Stimulated activated CD8-positive, alpha-beta memory T cell treated with anti-CD3 and anti-CD28 coated beads, Interleukin-4, amount 100 ng/mL, for 48 hours (primary cell): ENCODE data around the gene FBN1.

Experiments
- DNase-seq: peaks from one replicate; pipeline ENCODE4 v3.0.0-alpha.2; 2020

Gene FBN1

DNA sequence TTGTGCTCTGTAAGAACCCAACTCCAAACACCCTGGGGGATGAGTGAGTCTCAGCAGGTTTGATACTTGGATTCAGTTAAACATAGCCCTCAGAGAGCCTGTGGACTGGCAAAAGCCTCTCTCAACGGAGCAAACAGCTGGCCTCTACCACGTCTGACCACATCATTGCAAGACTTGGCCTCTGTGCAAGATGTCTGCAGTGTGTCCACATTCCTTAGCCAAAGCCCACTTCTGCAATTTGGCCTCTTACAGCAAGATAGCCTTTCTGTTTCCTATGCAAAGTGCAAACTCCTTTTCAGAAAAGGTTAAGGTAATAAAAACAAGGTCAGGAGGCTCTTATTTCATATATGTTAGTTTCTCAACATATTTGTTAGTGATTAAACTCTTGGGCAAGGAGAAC is 27.9 kb downstream of the FBN1 start:
- no peak for DNase-seq

DNA sequence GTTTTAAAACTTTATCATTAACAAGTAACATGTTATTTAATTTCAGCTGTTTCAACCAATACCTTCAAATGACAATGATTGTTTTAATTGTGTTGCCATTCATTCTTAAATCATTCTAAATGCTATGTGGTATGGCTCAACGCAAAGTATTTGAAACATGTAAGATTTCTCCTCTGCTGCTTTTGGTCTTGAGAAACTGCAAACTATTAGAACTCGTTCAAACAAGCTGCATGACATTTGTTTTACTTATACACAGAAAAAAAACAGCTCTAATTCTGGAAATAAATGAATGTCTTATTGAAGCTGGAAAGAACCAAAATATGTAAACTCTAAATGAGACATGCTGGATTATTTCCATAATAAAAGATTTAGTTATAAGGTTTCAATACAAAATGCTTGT is 29.3 kb downstream of the FBN1 start:
- DNase-seq, result no peak

DNA sequence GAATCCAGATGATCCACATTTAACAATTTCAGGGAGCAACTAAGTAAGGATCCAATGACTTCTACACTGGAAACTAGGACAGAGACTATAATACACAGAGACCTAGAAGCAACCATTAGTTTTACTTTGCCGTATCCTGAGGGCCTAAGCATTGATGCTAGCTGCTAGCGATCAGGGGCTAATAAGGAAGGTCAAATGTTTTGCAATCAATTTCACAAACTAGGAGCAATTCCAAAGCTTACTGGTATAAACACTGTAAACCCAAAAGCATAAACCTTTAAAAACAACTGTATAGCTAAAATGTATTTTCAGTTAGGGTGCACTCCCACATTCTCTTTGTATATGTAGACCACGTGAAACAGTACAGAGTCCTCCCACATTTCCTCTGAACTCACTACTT is 31.5 kb downstream of the FBN1 start:
- no peak for DNase-seq

GRCh38 chr15:48609486-48609885 is 36.0 kb downstream of the FBN1 start:
- no peak for DNase-seq

DNA sequence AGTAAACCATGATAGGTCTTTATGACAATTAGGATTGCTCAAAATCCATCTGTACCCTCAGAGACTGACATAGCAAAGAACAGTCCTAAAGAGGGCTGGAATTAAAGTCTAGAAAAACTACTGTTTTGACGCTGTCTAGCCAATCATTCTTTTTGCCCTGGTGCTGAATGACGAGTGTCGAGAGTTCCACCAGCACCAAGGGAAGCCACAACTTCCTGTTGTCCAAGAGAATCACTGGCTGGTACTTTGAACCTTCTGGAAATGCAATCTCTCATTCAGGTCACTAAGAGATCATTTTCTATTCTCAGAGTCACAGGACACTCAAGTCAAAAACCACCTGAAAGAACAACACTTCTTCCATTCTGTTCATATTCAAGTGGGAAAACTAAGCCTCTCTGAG is 37.7 kb downstream of the FBN1 start:
- no peak for DNase-seq

DNA sequence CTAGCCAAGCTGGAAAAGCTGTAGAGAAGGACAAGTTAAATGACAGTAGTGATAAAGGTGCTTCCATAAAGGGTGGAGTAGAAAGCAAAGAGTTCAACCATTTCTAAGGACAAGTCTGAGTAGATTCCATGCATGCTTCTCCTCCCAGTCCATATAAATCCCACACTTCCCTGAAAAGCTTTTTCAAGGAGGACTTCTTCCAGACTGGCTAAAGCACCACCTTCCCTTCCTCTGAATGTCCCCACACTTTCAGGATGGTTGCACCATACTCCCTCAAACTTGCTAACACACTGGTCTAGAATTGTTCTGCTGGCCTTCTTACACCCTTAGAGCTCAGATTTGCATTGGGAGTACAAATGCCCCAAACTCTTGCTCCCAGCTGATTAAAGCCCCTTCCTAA is 40.9 kb downstream of the FBN1 start:
- DNase-seq, result no peak

DNA sequence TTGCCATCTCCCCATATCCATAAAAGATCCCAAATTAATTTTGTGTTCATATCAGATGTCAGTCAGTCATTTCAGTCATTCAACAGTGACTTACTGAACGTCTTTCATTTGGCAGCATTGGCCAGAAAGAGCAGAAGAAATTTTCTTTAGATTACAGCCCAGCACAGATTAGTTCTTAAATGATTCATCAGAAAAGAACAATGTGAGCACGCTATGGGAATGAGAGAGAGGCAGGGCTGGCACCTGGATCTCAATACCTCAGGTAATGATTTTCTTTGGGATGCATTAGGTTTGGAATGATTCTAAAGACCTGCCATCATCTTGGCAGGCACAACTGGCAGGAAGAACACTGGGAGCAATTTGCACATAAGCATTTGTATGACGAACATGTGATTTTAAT is 41.6 kb downstream of the FBN1 start:
- no peak for DNase-seq

- no peak for DNase-seq
Observed at GRCh38 chr15:48603123-48603500, 42.4 kb downstream of the FBN1 start.

DNA sequence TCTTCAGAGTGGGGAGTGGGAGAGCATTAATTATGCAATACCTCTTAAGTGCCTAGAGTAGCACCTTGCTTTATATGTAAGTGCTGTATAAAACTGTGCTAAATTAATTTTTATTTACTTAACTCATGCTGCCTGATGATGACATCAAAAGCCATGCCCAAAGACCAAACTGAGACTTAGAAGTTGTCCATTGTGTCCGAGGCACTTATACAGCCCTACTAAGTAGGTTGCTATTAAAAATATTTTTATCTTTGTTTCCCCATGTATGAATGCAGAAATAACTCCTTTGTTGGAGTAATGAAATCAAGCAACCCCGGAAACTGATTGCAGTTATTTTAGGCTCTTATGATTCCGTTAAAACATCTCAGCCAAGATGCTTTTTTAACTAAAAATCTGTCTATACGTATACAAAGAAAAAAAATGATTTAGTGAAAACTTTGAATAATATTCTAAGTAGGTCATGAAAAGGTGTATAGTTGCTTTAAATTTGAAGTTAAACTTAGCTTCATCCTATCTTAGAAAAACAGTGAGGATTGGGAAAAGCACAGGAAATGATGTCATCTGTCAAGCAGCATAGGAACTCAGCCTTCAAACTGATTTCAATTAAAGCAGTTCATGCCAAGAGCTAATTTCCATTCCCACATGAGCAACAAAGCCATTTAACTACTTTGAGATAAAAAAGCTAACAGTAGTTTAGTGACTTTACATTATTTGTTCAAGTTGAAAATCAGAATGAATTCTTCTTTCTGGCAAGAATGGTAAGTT is 43.0 kb downstream of the FBN1 start:
- DNase-seq, result no peak

DNA sequence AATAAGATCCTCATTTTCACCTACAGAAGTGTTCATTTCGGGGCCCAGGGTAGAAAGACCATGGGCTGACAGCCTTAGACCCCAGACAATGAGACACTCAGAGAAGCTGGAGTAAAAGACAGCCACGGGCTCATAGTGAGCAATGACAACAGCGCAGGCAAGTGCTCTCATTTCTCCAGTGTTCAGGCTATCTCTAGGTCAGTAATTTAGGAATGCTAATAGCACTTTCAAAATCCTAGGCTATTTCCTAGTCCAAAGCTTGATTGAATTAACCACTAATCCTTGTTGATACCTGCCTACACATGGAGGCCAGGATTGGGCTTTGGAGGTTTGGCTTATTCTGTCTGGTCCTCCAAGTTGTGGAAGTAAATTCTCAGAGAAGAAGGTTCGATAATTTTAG is 44.4 kb downstream of the FBN1 start:
- DNase-seq, result no peak

GRCh38 chr15:48596841-48597240 is 48.7 kb downstream of the FBN1 start:
- DNase-seq, result no peak

DNA sequence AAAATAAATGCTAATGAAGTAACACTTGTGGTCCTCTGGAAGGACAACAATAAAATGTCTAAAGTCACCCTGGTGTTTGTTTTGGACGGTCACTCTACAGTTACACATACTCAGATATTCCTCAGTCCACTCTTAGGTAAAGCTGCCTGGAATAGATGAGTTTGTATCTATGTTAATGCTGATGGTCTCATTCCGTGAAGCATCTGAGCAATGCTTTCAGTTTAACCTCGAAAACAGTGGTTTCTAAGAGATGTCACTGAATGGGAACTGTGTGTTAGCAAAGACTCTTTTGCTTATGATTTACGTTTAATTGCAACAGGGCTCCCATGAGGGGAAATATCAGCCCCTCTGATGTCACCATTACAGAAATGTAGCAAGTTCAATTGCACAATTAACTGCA is 49.1 kb downstream of the FBN1 start:
- no peak for DNase-seq

GRCh38 chr15:48595981-48596380 is 49.5 kb downstream of the FBN1 start:
- DNase-seq, result no peak

DNA sequence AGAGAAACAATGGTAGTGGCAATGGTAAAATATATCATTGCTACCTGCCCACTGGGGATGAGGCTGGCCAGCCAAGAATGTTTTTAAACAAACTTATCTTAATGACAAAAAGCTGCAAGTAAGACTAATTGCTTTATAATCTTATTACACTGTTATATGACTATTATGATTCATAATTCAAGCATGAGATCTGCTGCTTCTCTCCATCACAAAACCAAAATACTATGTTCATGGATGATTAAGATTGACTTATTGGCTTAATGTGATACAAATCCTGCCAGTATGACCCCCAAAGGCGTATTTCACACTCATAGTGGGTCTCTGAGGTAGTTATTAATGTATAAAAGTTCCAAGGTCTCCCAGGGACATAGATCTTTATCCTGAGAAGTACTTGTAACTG is 52.6 kb downstream of the FBN1 start:
- DNase-seq, result no peak

DNA sequence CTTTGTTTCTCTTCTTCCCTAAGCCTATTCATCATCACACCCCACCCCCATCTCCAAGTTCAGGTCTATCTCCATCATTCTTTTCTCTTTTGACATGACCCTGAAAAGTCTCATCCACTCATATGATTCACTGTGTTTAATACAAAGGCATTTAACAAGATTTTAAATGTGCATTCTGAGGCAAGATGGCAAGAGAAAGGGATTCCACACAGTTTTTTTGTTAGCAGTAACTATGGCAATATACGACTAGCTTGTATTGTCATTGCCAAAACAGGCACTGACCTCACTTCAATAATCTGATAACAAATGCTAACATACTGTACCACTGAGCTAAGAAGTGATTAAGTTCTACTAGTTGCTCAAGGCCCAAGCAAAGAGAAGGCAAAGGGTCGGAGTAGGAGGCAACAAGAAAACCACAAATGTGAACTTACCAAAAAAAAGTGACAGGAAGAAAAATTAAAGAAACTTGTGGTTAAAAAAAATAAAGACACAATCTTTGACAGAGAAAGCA is 53.2 kb downstream of the FBN1 start:
- DNase-seq, result no peak

- no peak for DNase-seq
Observed at GRCh38 chr15:48590723-48591122, 54.8 kb downstream of the FBN1 start.

DNA sequence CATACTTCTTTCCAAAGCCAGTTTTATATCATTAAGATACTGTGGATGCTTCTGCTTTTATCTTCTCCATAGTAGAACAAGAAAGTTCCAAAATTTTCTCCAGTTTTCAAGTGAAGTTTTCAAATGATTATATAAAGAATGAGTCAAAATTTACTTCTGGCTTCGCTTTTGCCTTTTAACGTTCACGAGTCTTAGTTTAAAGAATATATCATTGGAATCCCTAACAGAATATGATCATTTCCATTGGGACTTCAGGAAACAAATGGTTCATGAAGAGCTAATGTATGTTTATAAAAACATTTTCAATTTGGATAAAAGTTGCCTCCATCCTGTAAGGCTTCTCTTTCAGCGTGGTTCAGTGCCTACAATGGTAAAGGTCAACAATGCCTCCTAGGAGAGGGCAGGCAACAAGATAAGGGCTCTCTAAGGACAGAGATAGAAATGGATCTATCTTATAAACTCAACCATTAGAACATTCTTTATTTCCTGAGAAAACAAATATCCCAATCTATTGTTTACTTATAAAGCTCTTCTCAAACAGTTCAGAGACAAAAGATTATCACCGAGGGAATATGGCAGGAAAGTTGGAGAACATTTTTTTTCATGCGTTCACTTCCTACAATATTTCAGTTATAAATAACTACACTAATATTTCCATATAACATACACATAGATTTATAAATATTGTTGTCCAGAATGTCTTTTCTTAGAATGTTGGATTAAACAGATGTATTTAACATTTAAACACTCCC is 60.5 kb downstream of the FBN1 start:
- no peak for DNase-seq

GRCh38 chr15:48584090-48584811 is 61.3 kb downstream of the FBN1 start:
- DNase-seq, result no peak

- DNase-seq, result no peak
Observed at GRCh38 chr15:48582452-48583247, 62.9 kb downstream of the FBN1 start.

- DNase-seq, result no peak
Observed at GRCh38 chr15:48581219-48581618, 64.3 kb downstream of the FBN1 start.

- no peak for DNase-seq
Observed at GRCh38 chr15:48580736-48581135, 64.8 kb downstream of the FBN1 start.

GRCh38 chr15:48579945-48580671 is 65.4 kb downstream of the FBN1 start:
- DNase-seq, result no peak
